Fibroblast of pulmonary artery (primary cell): Measurements from ENCODE around the gene DMRTA2.

Experiments
- DNase-seq: peaks from one replicate; pipeline ENCODE4 v3.0.0-alpha.2; 2010; ENCODE audit warnings: low read depth
- H3K4me3 ChIP-seq: replicated peaks from 2 replicates; pipeline ENCODE4 v1.5.1; 2011; ENCODE audit warnings: low read depth, mild to moderate bottlenecking, control low read depth, low read length, moderate library complexity
- CTCF ChIP-seq: IDR thresholded peaks from 2 replicates; pipeline ENCODE4 v1.5.1; 2011; ENCODE audit warnings: mild to moderate bottlenecking, control low read depth, low read length, inconsistent platforms; ENCODE audit errors: missing control alignments

The DMRTA2 gene

DNA sequence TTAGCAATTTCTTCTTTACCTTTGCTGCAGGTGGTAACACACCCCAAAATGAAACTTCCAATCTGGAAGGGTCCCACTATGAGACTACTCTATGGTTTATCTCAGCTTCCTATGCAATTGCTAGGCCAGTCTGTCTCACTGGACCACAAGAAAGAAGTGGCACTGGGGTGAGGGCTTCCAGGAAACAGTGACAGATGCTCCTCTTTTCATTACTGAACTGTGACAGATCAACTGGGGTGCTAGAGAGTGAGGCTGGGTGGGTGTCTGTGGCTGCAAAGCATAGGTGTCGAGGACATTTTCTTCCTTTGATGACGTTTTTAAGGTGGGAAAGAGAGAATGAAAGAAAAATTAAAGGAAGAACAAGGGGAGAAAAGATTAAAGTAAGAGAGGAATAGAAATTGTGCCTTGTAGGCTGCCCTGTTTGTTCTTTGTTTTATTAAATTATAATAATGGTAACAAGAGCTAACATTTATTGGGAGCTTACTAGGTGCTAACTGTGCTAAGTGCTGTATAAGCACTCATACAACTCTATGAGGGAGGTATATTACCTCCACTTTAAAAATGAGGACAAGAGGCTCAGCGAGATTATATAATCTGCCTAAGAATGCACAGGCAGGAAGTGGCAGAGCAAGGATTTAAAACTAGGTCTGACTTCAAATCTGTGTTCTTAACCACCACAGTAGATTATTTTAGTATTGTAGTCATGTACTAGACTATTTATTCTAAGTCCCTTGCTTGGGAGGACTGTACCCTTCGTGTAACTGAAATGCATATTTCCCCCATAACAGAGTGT is 27.8 kb upstream of the DMRTA2 start:
- no peak for DNase-seq
- H3K4me3 ChIP-seq, result no peak overlapping the region
- TF ChIP-seq CTCF, result no peak

- H3K4me3 ChIP-seq, result no peak overlapping the region
- DNase-seq, result no peak
- TF ChIP-seq CTCF, result no peak
Measured at GRCh38 chr1:50447961-50448360, 24.7 kb upstream of the DMRTA2 start.

GRCh38 chr1:50441183-50441582 is 17.9 kb upstream of the DMRTA2 start:
- no peak for TF ChIP-seq CTCF
- DNase-seq, result no peak
- no peak overlapping the region for H3K4me3 ChIP-seq

GRCh38 chr1:50438945-50439344 is 15.7 kb upstream of the DMRTA2 start:
- H3K4me3 ChIP-seq, result no peak overlapping the region
- DNase-seq, result no peak
- no peak for TF ChIP-seq CTCF

DNA sequence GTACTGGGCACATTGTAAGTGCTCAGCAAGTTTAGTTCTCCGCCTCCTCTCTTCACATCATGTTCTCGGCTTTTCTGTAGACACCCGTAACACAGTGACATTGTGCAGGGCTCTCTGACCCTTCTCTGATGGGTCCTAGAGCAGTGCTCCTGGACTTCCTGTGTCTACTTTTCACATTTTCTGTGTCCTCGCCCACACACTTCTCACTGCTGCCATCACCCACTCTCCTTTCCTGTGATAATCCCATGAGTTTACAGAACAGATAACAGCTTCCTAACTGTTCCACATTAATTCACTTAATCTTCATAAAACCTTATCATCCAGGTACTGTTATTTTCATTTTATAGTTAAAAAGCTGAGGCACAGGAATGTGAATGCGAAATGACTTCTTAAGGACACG is 13.2 kb upstream of the DMRTA2 start:
- no peak for TF ChIP-seq CTCF
- no peak overlapping the region for H3K4me3 ChIP-seq
- no peak for DNase-seq

GRCh38 chr1:50430010-50430405 is 6.8 kb upstream of the DMRTA2 start:
- TF ChIP-seq CTCF, result no peak
- no peak overlapping the region for H3K4me3 ChIP-seq
- DNase-seq, result no peak
